NCI-H524 treated with DMSO at 0.1 percent for 48 hours (cell line): ENCODE results near the gene PPM1H.
A peak's percentile ranks its signal among the peaks of the same experiment; 100 is the strongest.
"Not testable (repeated sequence)": the region's sequence is repeated elsewhere in the genome, so short reads cannot be mapped to it uniquely, and the experiment has no call there.

ENCODE experiments used
- DNase-seq: peaks from one replicate; lab custom pipeline; 2025; lab: John Stamatoyannopoulos, UW

Gene PPM1H

DNA sequence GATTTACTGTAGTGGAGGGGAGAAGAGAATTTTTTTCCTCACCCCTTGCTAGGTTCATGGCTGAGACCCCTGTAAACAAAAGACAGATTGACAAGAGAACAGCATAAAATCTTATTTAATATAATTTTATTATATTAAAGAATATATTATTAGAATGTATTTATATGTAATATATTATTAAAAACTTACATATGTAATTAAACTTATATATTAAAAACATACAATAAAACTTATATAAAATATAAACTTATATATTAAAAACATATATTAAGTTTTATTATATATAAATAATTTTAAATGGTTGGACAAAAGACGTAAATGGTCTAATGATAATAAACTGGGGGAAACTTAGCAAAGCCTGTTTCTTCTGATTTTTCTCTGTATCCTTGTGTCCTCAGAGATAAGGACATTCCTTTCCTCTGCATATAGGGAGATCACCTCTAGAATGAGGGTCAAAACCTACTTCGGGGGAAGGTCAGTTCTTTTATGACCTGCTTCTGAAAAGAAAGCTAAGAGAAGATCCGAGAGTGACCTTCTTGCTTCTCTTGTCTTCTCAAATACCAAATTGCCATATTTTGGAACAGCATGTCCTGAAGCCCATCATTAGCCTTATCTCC is 8.9 kb upstream of the PPM1H start:
- DNase-seq = no peak

DNA sequence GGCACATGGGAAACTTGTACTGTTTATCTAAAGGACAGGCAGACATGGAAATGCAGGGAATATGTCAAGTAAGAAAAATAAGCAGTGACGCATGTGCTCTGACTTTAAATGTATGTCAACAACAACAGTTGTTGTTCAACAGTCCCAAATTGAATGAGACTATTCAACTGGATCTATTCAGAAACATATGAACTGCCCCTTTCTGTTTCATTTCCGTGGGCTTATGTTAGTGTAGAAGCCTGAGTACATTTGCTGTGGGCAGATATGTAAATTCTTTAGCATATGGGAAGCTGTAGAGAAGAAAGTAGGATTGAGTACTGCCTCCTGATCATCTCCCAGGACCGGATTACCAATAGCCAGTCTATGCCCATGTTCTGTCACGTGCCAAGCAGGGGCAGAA is 7.4 kb upstream of the PPM1H start:
- DNase-seq = not testable (repeated sequence)

GRCh38 chr12:62934239-62934798 is 631 bp downstream of the PPM1H start:
- no peak for DNase-seq

DNA sequence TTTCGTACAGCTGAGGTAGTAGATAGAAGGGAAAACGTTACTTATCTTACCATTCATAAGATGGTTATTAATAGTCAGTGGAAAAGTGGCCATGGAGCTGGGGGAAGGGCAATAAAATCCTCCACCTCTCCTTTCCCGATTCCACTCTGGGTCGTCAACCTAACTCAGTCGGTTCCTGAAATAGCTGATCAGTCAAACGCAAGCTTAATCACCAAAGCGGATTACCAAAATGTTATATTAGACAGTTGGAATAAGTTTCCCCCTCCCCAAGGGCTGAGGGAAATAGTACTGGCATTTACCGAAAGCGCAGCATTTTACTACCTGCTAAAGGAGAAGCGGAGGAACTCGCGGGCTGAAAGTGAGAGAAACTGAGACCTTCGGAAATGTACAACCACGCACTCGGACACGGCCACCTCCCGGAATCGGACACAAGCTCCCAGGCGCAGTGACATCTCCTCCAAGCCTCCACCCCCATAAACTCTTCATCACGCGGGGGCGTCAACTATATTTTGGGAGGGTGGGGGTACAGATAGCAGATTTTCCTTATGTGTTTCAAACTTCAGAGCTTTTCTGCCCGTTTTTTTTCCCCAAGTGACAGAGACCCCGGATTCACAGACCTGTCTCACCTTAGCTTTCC is 1.2 kb downstream of the PPM1H start:
- DNase-seq = no peak

GRCh38 chr12:62933220-62933601 is 1.7 kb downstream of the PPM1H start:
- DNase-seq = peak; percentile 12

DNA sequence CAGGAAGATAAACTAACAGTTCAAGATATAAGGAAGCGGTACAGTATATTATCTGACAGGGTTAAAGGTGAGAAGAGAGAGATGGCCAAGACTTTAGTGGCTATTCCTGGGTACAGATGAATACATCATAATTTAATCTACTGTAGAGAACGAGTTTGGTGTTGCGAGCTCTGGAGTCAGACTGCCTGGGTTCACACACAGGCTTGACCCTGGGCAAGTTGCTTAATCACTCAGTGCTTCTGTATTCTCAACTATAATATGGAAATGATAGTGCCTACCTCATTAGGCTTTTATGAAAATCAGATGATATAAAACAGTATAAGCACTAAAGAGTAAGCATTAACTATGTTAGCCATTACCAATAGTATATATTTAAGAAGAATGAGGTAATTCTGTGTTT is 3.5 kb downstream of the PPM1H start:
- no peak for DNase-seq

DNA sequence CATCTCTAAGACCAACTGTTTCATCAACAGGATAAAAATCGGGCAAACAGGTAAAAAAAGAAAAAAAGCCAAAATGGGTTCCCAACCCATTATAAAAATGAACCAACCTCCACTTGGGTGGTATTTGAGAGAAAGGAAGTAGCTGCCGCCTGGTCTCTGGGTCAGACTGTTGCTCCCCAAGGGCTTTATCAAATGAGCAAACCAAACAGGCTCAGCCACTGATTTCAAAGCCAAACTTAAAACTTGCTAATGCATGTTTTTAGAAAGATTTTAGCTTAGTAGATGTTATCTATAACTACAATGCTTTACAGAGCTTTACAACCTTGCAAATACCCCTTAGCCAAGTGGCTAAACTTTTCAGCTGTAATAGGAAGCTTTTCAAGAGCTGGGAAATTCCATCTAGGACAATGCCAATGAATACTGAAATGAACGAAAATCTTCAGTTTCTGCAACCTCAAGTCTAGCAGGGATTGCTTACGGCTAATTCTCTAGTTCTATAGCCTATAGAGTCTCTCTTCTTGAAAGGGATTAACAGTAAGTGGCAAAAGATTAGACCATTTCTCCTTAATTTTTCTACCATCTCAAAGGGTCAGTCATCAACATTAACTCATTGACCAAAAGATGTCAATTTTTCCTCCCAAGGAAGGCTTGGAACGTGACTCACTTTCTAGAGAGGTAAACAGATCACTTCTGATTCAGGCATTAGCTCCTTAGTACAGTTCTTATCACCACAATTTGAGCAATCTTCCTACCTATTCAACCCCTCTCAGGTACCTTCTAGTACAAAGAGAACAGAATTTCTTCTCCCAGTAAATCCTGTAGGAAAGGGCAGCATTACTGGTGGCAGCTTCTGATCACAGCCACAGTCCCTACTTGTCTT is 4.2 kb downstream of the PPM1H start:
- DNase-seq = no peak

- DNase-seq = no peak
Observed at GRCh38 chr12:62928632-62929031, 6.3 kb downstream of the PPM1H start.

DNA sequence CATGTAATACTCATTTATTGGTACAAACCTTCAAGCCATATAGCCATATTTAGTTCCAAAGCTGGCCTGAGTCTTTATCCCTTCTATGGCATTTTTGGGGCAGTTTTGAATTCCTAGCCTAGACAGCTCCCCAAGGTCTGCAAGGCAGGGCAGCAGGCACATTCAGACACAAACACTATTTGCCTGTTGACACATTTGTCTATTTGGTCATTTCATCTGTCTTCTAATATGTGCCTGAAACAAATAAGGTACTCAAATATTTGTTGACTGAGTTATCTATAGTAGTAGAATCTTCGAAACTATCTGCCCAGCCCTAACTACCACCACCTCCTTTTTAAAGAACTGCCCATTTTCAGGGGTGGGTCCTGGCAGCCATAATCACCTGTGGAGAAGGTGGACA is 9.3 kb downstream of the PPM1H start:
- no peak for DNase-seq

DNA sequence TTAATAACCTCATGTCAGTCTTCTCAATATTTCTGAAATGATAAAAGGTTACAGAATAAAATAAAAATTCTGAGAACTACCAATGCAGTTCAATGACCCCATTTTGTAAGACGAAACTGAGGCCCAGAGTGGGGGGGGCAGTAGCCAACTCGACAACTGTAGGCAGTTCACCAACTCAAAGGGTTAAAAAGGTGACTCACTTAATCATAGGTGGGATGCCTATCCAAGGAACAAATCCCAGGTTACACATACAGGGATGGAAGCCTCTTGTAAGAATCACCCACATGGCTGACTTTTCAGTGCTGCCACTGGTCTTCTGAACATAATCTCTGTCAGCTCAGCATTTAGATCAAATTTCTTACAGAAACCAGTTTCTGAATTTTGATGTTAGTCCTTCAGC is 10.9 kb downstream of the PPM1H start:
- no peak for DNase-seq

GRCh38 chr12:62922539-62922938 is 12.4 kb downstream of the PPM1H start:
- DNase-seq = no peak

DNA sequence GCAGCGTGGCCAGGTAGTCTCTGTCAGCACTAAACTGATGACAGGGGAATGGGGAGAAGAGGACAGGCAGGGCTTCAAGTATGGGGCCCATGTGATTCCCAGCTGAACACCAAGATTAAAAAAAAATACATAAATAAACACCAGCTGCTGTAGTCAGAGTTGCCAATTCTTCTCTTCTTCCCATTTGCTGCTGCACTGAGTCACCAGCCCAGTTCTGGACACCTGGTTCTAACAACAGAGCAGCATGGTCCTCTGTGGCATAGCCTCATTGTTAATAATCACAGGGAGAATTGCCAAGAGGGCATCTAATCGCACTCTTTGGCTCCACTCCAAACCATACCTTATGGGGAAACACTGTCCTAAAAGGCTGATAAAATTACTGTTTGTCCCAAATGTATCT is 15.1 kb downstream of the PPM1H start:
- peak; percentile 72 for DNase-seq

GRCh38 chr12:62917926-62918325 is 17.0 kb downstream of the PPM1H start:
- DNase-seq = no peak

GRCh38 chr12:62916632-62917425 is 18.1 kb downstream of the PPM1H start:
- no peak for DNase-seq

DNA sequence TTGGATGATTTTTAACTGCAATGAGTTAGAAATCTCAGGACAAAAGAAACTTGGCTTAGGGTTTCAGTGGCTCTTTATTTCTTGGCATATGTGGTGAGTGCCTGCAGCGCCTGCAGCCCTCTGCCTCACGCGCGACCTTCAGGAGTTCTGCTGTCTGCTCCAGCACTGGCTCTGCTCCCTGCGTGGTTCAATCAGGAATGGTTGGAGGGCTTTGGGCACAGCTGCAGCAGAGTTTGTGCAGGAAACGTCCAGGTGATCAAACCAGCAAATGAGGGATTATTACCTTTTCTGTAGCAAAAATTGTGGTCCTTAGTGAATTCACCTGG is 19.8 kb downstream of the PPM1H start:
- no peak for DNase-seq

DNA sequence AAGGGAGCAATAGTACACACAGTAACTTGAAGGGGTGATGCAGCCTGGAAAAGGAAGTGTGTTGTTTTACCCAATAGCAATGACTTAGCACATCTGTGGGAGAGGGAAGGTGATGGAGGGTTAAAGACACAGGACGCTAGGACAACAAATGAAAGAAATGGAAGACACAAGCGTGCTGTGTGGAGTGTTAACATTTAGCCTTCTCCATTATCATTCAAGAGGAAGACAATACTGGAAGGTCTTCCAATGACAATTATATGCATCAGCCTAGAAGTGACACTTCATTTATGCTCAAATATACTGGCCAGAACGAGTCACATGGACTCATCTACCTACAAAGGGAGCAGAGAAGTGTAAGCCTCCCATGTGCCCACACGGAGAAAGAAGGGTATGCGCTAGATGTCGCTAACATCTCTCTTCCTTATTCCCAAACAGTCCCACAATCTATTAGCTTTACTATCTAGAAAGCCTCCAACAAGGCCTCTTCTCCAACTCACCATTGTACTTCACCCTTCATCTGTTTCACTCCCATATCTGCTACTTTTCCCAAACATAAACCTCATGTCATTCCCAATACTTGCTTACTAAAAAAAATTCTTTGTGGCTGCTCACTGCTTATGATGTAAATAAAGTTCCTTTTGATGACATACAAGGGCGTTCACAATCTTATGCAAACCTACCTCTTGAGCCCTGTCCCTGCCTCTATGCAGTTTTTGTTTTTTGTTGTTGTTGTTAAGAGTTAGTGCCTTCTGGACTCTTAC is 20.3 kb downstream of the PPM1H start:
- DNase-seq = no peak

DNA sequence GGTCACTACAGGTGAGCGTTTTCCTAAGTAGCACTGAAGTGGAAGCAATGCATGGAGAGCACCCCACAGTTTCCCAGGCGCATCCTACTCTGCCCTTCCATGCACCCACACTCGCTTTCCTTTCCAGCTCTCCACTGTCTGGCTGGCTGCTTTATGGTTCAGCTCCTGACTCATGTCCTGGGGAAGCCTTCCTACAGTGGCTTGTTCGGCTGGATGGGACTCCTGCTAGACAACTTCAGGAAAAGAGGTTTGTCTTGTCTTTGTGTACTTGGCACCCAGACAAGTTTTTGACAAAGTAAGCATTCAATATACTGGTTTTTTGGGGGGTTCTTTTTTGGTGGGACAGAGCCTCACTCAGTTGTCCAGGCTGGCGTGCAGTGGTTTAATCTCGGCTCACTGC is 21.6 kb downstream of the PPM1H start:
- DNase-seq = no peak

- DNase-seq = no peak
Observed at GRCh38 chr12:62912644-62913043, 22.3 kb downstream of the PPM1H start.

DNA sequence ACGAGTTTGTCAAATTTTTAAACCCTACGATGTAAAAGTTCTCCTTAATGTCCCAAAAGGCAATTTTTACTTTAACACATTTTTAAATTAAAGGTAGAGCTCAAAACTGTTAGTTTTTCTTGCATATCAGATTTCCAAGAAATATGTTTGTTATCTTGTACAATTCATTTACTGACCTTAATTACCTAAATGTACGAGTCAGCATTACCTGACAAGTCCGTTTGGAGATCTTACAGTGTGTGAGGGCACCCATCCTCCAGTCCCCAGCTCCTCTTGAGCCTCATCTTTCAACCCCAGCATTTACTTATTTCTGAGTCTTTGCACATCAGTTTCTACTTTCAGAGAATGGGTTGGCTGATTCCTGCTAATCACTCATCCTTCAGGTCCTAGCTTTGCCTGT is 23.7 kb downstream of the PPM1H start:
- no peak for DNase-seq

GRCh38 chr12:62910549-62911169 is 24.3 kb downstream of the PPM1H start:
- DNase-seq = no peak

DNA sequence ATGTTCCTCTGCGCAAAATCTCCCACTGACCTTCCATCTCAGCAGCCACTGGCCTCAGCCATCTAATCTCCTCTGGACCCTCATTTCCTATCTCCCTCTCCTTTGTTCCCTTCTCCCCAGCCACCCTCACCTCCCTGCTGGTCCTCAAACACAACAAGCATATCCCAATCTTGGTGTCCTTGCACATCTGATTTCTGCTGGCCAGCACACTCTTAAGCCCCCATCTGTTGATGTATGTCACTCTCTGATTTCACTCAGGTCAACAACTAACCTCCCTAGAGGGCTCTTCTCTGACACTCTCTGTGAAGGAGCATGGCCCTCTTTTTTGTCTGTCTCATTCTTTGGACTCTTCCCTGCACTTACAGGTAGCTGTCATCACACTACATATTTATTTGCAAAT is 25.6 kb downstream of the PPM1H start:
- no peak for DNase-seq
